OCI-LY7 (cell line): ENCODE data around the gene LY6G6F. TPM values are rescaled to one million over a fixed set of nuclear protein-coding genes. Genes with fewer than 3 reads are reported as not detected.

ENCODE experiments used
- BruUV-seq: library from RNA; stranded (reverse); fragments of 400-500 nt; replicated peaks from 2 replicates; lab custom pipeline; 2021; lab: Mats Ljungman, UMichigan
- CTCF ChIA-PET: fragments of 300-600 bp; sonication (Branson Sonifier 250); formaldehyde crosslinking; loops from one replicate; lab custom pipeline; 2022; ENCODE audit warnings: antibody characterized with exemption; ENCODE audit not compliant: unreplicated experiment; lab: Charles Lee
- POLR2A ChIA-PET: fragments of 300-600 bp; sonication (Branson Sonifier 250); formaldehyde crosslinking; loops from one replicate; lab custom pipeline; 2022; ENCODE audit warnings: antibody characterized with exemption; lab: Charles Lee
- DNase-seq: peaks from one replicate; pipeline ENCODE4 v3.0.0-alpha.2; 2015; ENCODE audit warnings: low spot score
- H2AFZ ChIP-seq: fragments of 200-600 bp; sonication (generic), shearing (Covaris generic); 2 replicates; pipeline ENCODE4 v1.6.1; 2014; ENCODE audit warnings: mild to moderate bottlenecking, antibody characterized with exemption, low read length, moderate library complexity
- H3K27ac ChIP-seq: fragments of 200-600 bp; sonication (generic); 2 replicates; pipeline ENCODE4 v1.5.1; 2014; ENCODE audit warnings: mixed run types, low read depth, mild to moderate bottlenecking, moderate library complexity, low read length, inconsistent platforms; ENCODE audit not compliant: poor library complexity, severe bottlenecking
- H3K36me3 ChIP-seq: fragments of 200-600 bp; sonication (generic); 2 replicates; pipeline ENCODE4 v1.6.1; 2014; ENCODE audit warnings: mild to moderate bottlenecking, antibody characterized with exemption, low read length, moderate library complexity, mixed read lengths; ENCODE audit not compliant: insufficient read depth
- H3K4me1 ChIP-seq: fragments of 200-600 bp; sonication (generic); 2 replicates; pipeline ENCODE4 v1.5.1; 2014; ENCODE audit warnings: mild to moderate bottlenecking, low read length; ENCODE audit not compliant: insufficient read depth, poor library complexity, severe bottlenecking
- H3K4me2 ChIP-seq: fragments of 200-600 bp; sonication (generic); 2 replicates; pipeline ENCODE4 v1.6.1; 2014; ENCODE audit warnings: mild to moderate bottlenecking, low read length
- H3K4me3 ChIP-seq: fragments of 200-600 bp; sonication (generic); 2 replicates; pipeline ENCODE4 v1.5.1; 2014; ENCODE audit warnings: mild to moderate bottlenecking, low read depth, low read length; ENCODE audit not compliant: poor library complexity, severe bottlenecking
- H3K79me2 ChIP-seq: fragments of 200-600 bp; sonication (generic); 2 replicates; pipeline ENCODE4 v1.6.1; 2016; ENCODE audit warnings: low read depth, mild to moderate bottlenecking, low read length, moderate library complexity, mixed read lengths; ENCODE audit not compliant: insufficient read depth
- H3K9me2 ChIP-seq: fragments of 200-600 bp; sonication (generic); 2 replicates; pipeline ENCODE4 v1.6.1; 2016; ENCODE audit warnings: mild to moderate bottlenecking, low read length, mixed read lengths; ENCODE audit not compliant: insufficient read depth
- H3K9me3 ChIP-seq: fragments of 200-600 bp; sonication (generic); 2 replicates; pipeline ENCODE4 v1.6.1; 2014; ENCODE audit warnings: mild to moderate bottlenecking, mixed run types, low read length, mixed read lengths
- H4K20me1 ChIP-seq: fragments of 200-600 bp; sonication (generic); 2 replicates; pipeline ENCODE4 v1.6.1; 2014; ENCODE audit warnings: mild to moderate bottlenecking, antibody characterized with exemption, low read length, moderate library complexity, mixed read lengths; ENCODE audit not compliant: insufficient read depth
- CTCF ChIP-seq: fragments of 200-600 bp; sonication (generic); conservative IDR thresholded peaks from 2 replicates; pipeline ENCODE4 v1.5.1; 2014; ENCODE audit warnings: mild to moderate bottlenecking, antibody characterized with exemption, low read length, moderate library complexity, mixed read lengths
- EZH2phosphoT487 ChIP-seq: fragments of 200-600 bp; sonication (generic); IDR thresholded peaks from 2 replicates; pipeline ENCODE4 v1.6.1; 2018; ENCODE audit warnings: low read depth, borderline replicate concordance, mild to moderate bottlenecking, mixed run types, antibody characterized with exemption, low read length, moderate library complexity, mixed read lengths
- intact Hi-C: fragments of 100-400 bp; cut with micrococcal nuclease; formaldehyde crosslinking; loops from one replicate; pipeline ENCODE4 v1.10.0; 2022; ENCODE audit not compliant: unreplicated experiment
- total RNA-seq, 2 experiments: library from RNA; depleted of rRNA in 1 of 2; stranded (reverse); fragments of >200 nt in 1 of 2; shearing (Covaris generic) in 1 of 2; gene quantifications; 2 replicates each; pipeline ENCODE4 v1.2.3, GENCODE V29; 2014 to 2022

LY6G6F gene
- total RNA-seq, 2 experiments from 2014 or later: not detected

DNA sequence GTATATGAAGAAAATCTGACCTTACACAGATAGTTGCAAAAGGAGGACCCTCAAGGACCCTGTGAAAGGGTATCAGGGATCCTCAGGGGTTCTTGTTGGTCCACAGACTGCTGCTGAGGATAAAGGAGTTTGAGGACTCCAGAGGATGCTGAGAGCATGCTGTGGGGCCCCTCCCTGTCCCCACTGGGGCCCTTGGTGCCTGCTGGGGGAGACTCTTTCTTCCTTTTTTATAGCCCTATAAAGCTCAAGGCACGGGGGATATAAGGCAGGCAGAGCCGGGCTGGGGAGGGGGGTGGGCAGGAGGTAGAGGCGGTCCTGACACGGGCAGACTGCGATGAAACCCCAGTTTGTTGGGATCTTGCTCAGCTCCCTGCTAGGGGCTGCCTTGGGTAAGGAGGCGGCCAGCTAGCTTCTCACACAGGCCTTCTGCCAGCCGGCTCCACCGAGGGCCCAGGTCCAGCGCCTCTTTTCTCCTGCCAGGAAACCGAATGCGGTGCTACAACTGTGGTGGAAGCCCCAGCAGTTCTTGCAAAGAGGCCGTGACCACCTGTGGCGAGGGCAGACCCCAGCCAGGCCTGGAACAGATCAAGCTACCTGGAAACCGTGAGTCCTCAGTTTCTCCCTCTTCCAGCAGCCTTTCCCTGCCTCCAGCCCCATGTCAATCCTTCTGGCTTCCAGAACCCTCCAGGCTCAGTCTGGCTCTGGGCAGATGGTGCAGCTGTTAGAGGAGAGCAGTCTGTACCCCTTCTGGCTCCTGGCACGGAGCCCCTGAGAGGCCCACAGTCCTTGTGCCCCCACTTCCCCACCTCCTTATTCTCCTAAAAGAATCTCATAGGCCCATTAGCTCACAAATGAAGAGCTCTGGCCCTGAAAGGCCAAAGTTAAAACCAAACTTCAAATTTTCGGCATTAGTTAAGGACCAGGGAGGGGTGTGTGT lies 8.6 kb downstream of the LY6G6F start, which contains the start of gene LY6G6D:
TSS of gene LY6G6D (plus strand) at position 327 of the 937 bp plus-strand sequence. CDS start at position 335, 8 bp downstream.
- no peaks in the 10 kb centered on the region for H3K79me2 ChIP-seq
- no peaks in the 10 kb centered on the region for H3K9me2 ChIP-seq
- no peak within 1 kb of the TSS for H3K4me3 ChIP-seq
- H3K9me3 ChIP-seq: no peaks in the 10 kb centered on the region
- DNase-seq: no peak
- ChIA-PET POLR2A (interaction anchor here (1.0 to 1.7 kb wide), 2 partner anchors 10 to 25 kb away, joined by 3 to 7 read pairs; no protein-coding TSS in a partner anchor), CTCF (no interaction called here)
- intact Hi-C loops: no loop called here
- TF ChIP-seq CTCF: no peak
- TF ChIP-seq EZH2phosphoT487: no peak
- H4K20me1 ChIP-seq: no peaks in the 10 kb centered on the region
- no peak within 1 kb of the TSS for H2AFZ ChIP-seq
- BruUV-seq: no TSS peak
- H3K4me1 ChIP-seq: peaks cover 9% of the 10 kb centered on the region
- no peak within 1 kb of the TSS for H3K27ac ChIP-seq
- H3K36me3 ChIP-seq: no peaks in the 10 kb centered on the region
- H3K4me2 ChIP-seq: no peak within 1 kb of the TSS

- Histone ChIP-seq H3K79me2 (no peaks in the 10 kb centered on the region), H3K27ac (no peak overlapping the region), H3K9me2 (no peaks in the 10 kb centered on the region), H3K4me3 (no peak overlapping the region), H3K36me3 (no peaks in the 10 kb centered on the region), H2AFZ (no peak overlapping the region), H3K9me3 (no peaks in the 10 kb centered on the region), H4K20me1 (no peaks in the 10 kb centered on the region), H3K4me2 (no peak overlapping the region), H3K4me1 (no peaks in the 10 kb centered on the region)
- TF ChIP-seq EZH2phosphoT487: no peak
- no peak for TF ChIP-seq CTCF
- intact Hi-C loops: no loop called here
- ChIA-PET POLR2A (no interaction called here), CTCF (no interaction called here)
- no peak for DNase-seq
- no TSS peak for BruUV-seq
Observed at GRCh38 chr6:31717499-31718222, 11.0 kb downstream of the LY6G6F start.
